SK-N-SH (cell line): ENCODE results near the gene ZC3H7A.

Experiments used
- CTCF ChIP-seq: fragments of 200-600 bp; sonication (generic); IDR thresholded peaks from 2 replicates; pipeline ENCODE4 v1.6.1; 2017; ENCODE audit warnings: antibody characterized with exemption, mild to moderate bottlenecking, moderate library complexity
- EZH2phosphoT487 ChIP-seq: fragments of 200-600 bp; sonication (generic); IDR thresholded peaks from 2 replicates; pipeline ENCODE4 v1.6.1; 2017; ENCODE audit warnings: low read depth, mixed run types, mild to moderate bottlenecking, antibody characterized with exemption, moderate library complexity, borderline replicate concordance
- FOSL2 ChIP-seq: IDR thresholded peaks from 2 replicates; pipeline ENCODE4 v1.4.0; 2012; ENCODE audit warnings: low read depth, mild to moderate bottlenecking, moderate library complexity, borderline replicate concordance
- GABPA ChIP-seq: IDR thresholded peaks from 2 replicates; pipeline ENCODE4 v1.4.0; 2012; ENCODE audit warnings: low read depth, mild to moderate bottlenecking
- GATA2 ChIP-seq: sonication (generic); formaldehyde crosslinking; IDR thresholded peaks from 2 replicates; pipeline ENCODE4 v1.5.0; 2020; ENCODE audit warnings: mild to moderate bottlenecking, missing genetic modification reagents
- JUND ChIP-seq: IDR thresholded peaks from 2 replicates; pipeline ENCODE4 v1.4.0; 2012
- NFIC ChIP-seq: IDR thresholded peaks from 2 replicates; pipeline ENCODE4 v1.4.0; 2012; ENCODE audit warnings: borderline replicate concordance
- NRF1 ChIP-seq: IDR thresholded peaks from 2 replicates; pipeline ENCODE4 v1.6.1; 2012; ENCODE audit warnings: low read depth, mild to moderate bottlenecking, low read length
- POLR2AphosphoS5 ChIP-seq: IDR thresholded peaks from 2 replicates; pipeline ENCODE4 v1.6.1; 2012; ENCODE audit warnings: low read depth, low read length
- RCOR1 ChIP-seq: fragments of 150-350 bp; IDR thresholded peaks from 2 replicates; pipeline ENCODE4 v1.6.1; 2017; ENCODE audit warnings: antibody characterized with exemption, low read length
- REST ChIP-seq: IDR thresholded peaks from 2 replicates; pipeline ENCODE4 v1.6.1; 2012; ENCODE audit warnings: mild to moderate bottlenecking, low read depth, low read length, moderate library complexity
- TAF1 ChIP-seq: IDR thresholded peaks from 2 replicates; pipeline ENCODE4 v1.6.1; 2012; ENCODE audit warnings: low read depth, mild to moderate bottlenecking, low read length, moderate library complexity, borderline replicate concordance
- TCF12 ChIP-seq: IDR thresholded peaks from 2 replicates; pipeline ENCODE4 v1.4.0; 2012

- TF ChIP-seq GATA2 (CRISPR knock-in tag) (no peak), GABPA (no peak), CTCF (peak; percentile 58), NFIC (no peak), FOSL2 (no peak), RCOR1 (no peak), POLR2AphosphoS5 (peak; percentile 94), EZH2phosphoT487 (no peak), NRF1 (peak; percentile 50), REST (no peak), TAF1 (peak; percentile 77; the same call in 1 of the 2 replicates), JUND (no peak), TCF12 (no peak; the same call in 1 of the 2 replicates)
These were observed at the start of gene ZC3H7A for GRCh38 chr16:11797166-11797956.
